ENCODE results near the gene KDELR3.

KDELR3 gene

GRCh38 chr22:38482662-38483308, 14.9 kb downstream of the KDELR3 start:
- no peak for DNase-seq (ENCODE audit: low spot score)

GRCh38 chr22:38484244-38484643, 16.3 kb downstream of the KDELR3 start:
- DNase-seq (ENCODE audit: low spot score), result no peak

GRCh38 chr22:38485783-38486182, 17.9 kb downstream of the KDELR3 start:
- no peak for DNase-seq (ENCODE audit: low spot score)

GRCh38 chr22:38487946-38488345, 20.1 kb downstream of the KDELR3 start:
- no peak for DNase-seq (ENCODE audit: low spot score)

- DNase-seq (ENCODE audit: low spot score), result no peak
Observed at GRCh38 chr22:38489142-38489541, 21.2 kb downstream of the KDELR3 start.

- no peak for DNase-seq (ENCODE audit: low spot score)
Observed at GRCh38 chr22:38489561-38490145, 21.8 kb downstream of the KDELR3 start.

GRCh38 chr22:38490475-38490874, 22.6 kb downstream of the KDELR3 start:
- no peak for DNase-seq (ENCODE audit: low spot score)

GRCh38 chr22:38490915-38491314, 23.0 kb downstream of the KDELR3 start:
- DNase-seq (ENCODE audit: low spot score), result no peak

GRCh38 chr22:38491707-38492348, 23.9 kb downstream of the KDELR3 start:
- DNase-seq (ENCODE audit: low spot score), result no peak

- DNase-seq (ENCODE audit: low spot score), result no peak
Observed at GRCh38 chr22:38494498-38494897, 26.6 kb downstream of the KDELR3 start.

- DNase-seq (ENCODE audit: low spot score), result no peak
Observed at GRCh38 chr22:38494939-38495338, 27.0 kb downstream of the KDELR3 start.

GRCh38 chr22:38497869-38498268, 30.0 kb downstream of the KDELR3 start:
- DNase-seq (ENCODE audit: low spot score), result peak; percentile 30

GRCh38 chr22:38501797-38502672, 34.1 kb downstream of the KDELR3 start:
- no peak for DNase-seq (ENCODE audit: low spot score)

GRCh38 chr22:38503021-38503420, 35.1 kb downstream of the KDELR3 start:
- no peak for DNase-seq (ENCODE audit: low spot score)

- peak; percentile 51 for DNase-seq (ENCODE audit: low spot score)
Observed at GRCh38 chr22:38504731-38505540, 37.0 kb downstream of the KDELR3 start.

GRCh38 chr22:38505541-38506117, 37.7 kb downstream of the KDELR3 start:
- peak; percentile 46 for DNase-seq (ENCODE audit: low spot score)

GRCh38 chr22:38506118-38506962, 38.4 kb downstream of the KDELR3 start, which contains the start of gene DDX17:
DDX17 (minus strand) TSS chr22:38506311.
- DNase-seq (ENCODE audit: low spot score), result peak; percentile 95

- no peak for DNase-seq (ENCODE audit: low spot score)
Observed at GRCh38 chr22:38510416-38510970, 42.6 kb downstream of the KDELR3 start.

- peak; percentile 40 for DNase-seq (ENCODE audit: low spot score)
Observed at GRCh38 chr22:38513063-38513462, 45.2 kb downstream of the KDELR3 start.

- DNase-seq (ENCODE audit: low spot score), result no peak
Observed at GRCh38 chr22:38518620-38519019, 50.7 kb downstream of the KDELR3 start.

All from CD4-positive, alpha-beta T cell treated with Interleukin-15 for 4 hours (primary cell).